HL-60 (cell line): ENCODE results near the gene CAPZA2.
"Not testable (repeated sequence)": the region's sequence is repeated elsewhere in the genome, so short reads cannot be mapped to it uniquely, and the experiment has no call there.

Experiments used
- DNase-seq, 2 experiments: peaks; one replicate each; pipeline ENCODE4 v3.0.0-alpha.2; 2010 to 2020; ENCODE audit warnings: low read depth in 1 of 2, low spot score in 1 of 2
- H3K27ac ChIP-seq: fragments of 250-450 bp; sonication (Bioruptor Pico); replicated peaks from 2 replicates; pipeline ENCODE4 v1.5.1; 2020; ENCODE audit warnings: mild to moderate bottlenecking, moderate library complexity
- H3K27me3 ChIP-seq: fragments of 250-450 bp; sonication (Bioruptor Pico); 2 replicates; pipeline ENCODE4 v1.5.1; 2021; ENCODE audit warnings: mild to moderate bottlenecking, moderate library complexity; ENCODE audit not compliant: insufficient read depth, poor library complexity, severe bottlenecking
- H3K4me3 ChIP-seq: replicated peaks from 2 replicates; pipeline ENCODE4 v1.5.1; 2011; ENCODE audit warnings: mild to moderate bottlenecking, control low read depth, low read length; ENCODE audit not compliant: insufficient read depth
- CTCF ChIP-seq: IDR thresholded peaks from one replicate; pipeline ENCODE4 v1.5.1; 2011; ENCODE audit warnings: low read length, control low read depth, inconsistent platforms; ENCODE audit not compliant: insufficient read depth
- GABPA ChIP-seq: IDR thresholded peaks from 2 replicates; pipeline ENCODE4 v1.6.1; 2012; ENCODE audit warnings: low read depth
- POLR2AphosphoS5 ChIP-seq: IDR thresholded peaks from 2 replicates; pipeline ENCODE4 v1.6.1; 2012; ENCODE audit warnings: low read depth
- REST ChIP-seq: IDR thresholded peaks from 2 replicates; pipeline ENCODE4 v1.6.1; 2012; ENCODE audit warnings: low read depth; ENCODE audit not compliant: insufficient replicate concordance
- SPI1 ChIP-seq: IDR thresholded peaks from 2 replicates; pipeline ENCODE4 v1.6.1; 2012; ENCODE audit warnings: low read depth, mild to moderate bottlenecking, borderline replicate concordance

CAPZA2 gene

GRCh38 chr7:116934580-116934979 lies 72.2 kb downstream of the CAPZA2 start:
- TF ChIP-seq POLR2AphosphoS5: no peak
- TF ChIP-seq CTCF: no peak
- no peak for TF ChIP-seq REST
- no peak for TF ChIP-seq SPI1
- no peak for TF ChIP-seq GABPA
- Histone ChIP-seq H3K4me3 (no peak overlapping the region), H3K27ac (no peak overlapping the region), H3K27me3 (peaks cover 2% of the 10 kb centered on the region)
- no peak for DNase-seq

GRCh38 chr7:116936844-116937243 lies 74.5 kb downstream of the CAPZA2 start:
- not testable (repeated sequence) for H3K27ac ChIP-seq, H3K4me3 ChIP-seq, DNase-seq, H3K27me3 ChIP-seq

GRCh38 chr7:116938678-116939077 lies 76.3 kb downstream of the CAPZA2 start:
- Histone ChIP-seq H3K4me3 (no peak overlapping the region), H3K27me3 (peaks cover 2% of the 10 kb centered on the region)
- TF ChIP-seq SPI1: no peak
- no peak for TF ChIP-seq REST
- TF ChIP-seq GABPA: no peak
- no peak for TF ChIP-seq CTCF
- no peak for TF ChIP-seq POLR2AphosphoS5

GRCh38 chr7:116940689-116941370 lies 78.4 kb downstream of the CAPZA2 start:
- peaks cover 2% of the 10 kb centered on the region for H3K27me3 ChIP-seq
- no peak overlapping the region for H3K4me3 ChIP-seq
- TF ChIP-seq CTCF (no peak), POLR2AphosphoS5 (no peak), REST (no peak), GABPA (no peak), SPI1 (no peak)
- no peak overlapping the region for H3K27ac ChIP-seq
- DNase-seq: no peak

More at GRCh38 chr7:116938678-116939077, 76.3 kb downstream of the CAPZA2 start:
- no peak for DNase-seq
- H3K27ac ChIP-seq: no peak overlapping the region
